K562 (cell line): Measurements from ENCODE around the gene HGFAC. TPM values are rescaled to one million over a fixed set of nuclear protein-coding genes. Genes with fewer than 3 reads are reported as not detected.

Source experiments
- E2F3 ChIP-seq: fragments of 250-450 bp; sonication (Bioruptor Pico); IDR thresholded peaks from 2 replicates; pipeline ENCODE4 v1.4.0; 2020; ENCODE audit warnings: mild to moderate bottlenecking
- ETS2 ChIP-seq: IDR thresholded peaks from 2 replicates; pipeline ENCODE4 v1.6.1; 2016; ENCODE audit warnings: borderline replicate concordance, missing genetic modification characterization, mild to moderate bottlenecking, moderate library complexity, missing compliant biosample characterization; ENCODE audit not compliant: poor library complexity, severe bottlenecking
- FOXK1 ChIP-seq: sonication (generic); formaldehyde crosslinking; IDR thresholded peaks from 2 replicates; pipeline ENCODE4 v1.8.0; 2022; ENCODE audit warnings: missing genetic modification reagents, mild to moderate bottlenecking, borderline replicate concordance
- HEY1 ChIP-seq: fragments of 250-450 bp; sonication (Bioruptor Pico); IDR thresholded peaks from 2 replicates; pipeline ENCODE4 v1.5.0; 2020; ENCODE audit warnings: mild to moderate bottlenecking, moderate library complexity, borderline replicate concordance
- NCOA1 ChIP-seq: fragments of 450-650 bp; IDR thresholded peaks from 2 replicates; pipeline ENCODE4 v1.6.1; 2016; ENCODE audit warnings: low read depth
- NCOA6 ChIP-seq: fragments of 450-650 bp; IDR thresholded peaks from 2 replicates; pipeline ENCODE4 v1.6.1; 2017; ENCODE audit warnings: mild to moderate bottlenecking
- NEUROD1 ChIP-seq: fragments of 150-350 bp; IDR thresholded peaks from 2 replicates; pipeline ENCODE4 v1.6.1; 2014; ENCODE audit warnings: borderline replicate concordance, low read length, low read depth; ENCODE audit not compliant: partially characterized antibody
- RBM34 ChIP-seq: fragments of 200-400 bp; formaldehyde crosslinking; IDR thresholded peaks from 2 replicates; pipeline ENCODE4 v1.6.1; 2018; ENCODE audit warnings: low read length, borderline replicate concordance; ENCODE audit not compliant: insufficient read depth
- TBL1XR1 ChIP-seq, 2 experiments: IDR thresholded peaks; 2 replicates each; pipeline ENCODE4 v1.6.1; 2012; ENCODE audit warnings: improper control_type of control experiment in 2 of 2, low read length in 2 of 2, mild to moderate bottlenecking in 1 of 2
- ZNF133 ChIP-seq: fragments of 250-450 bp; sonication (Bioruptor Pico); IDR thresholded peaks from 2 replicates; pipeline ENCODE4 v1.4.0; 2020; ENCODE audit warnings: mild to moderate bottlenecking
- ZSCAN32 ChIP-seq: fragments of 450-650 bp; formaldehyde crosslinking; IDR thresholded peaks from 2 replicates; pipeline ENCODE4 v1.4.0; 2020; ENCODE audit warnings: mild to moderate bottlenecking, moderate library complexity
- polyA plus RNA-seq, 8 experiments: library from polyadenylated mRNA; depleted of rRNA in 4 of 8; stranded (reverse) in 5 of 8; unstranded in 3 of 8; fragments of >200 nt; fragmentation: Nextera tagmentation in 2 of 8; fragmentation: Illumina TruSeq in 1 of 8; extraction: Ambion mirVana in 2 of 8; extraction: Trizol in 1 of 8; gene quantifications; 2 replicates each; pipeline versions ENCODE4 v1.2.1 to v1.2.3, GENCODE V29; 2011 to 2014; ENCODE audit warnings: inconsistent platforms in 1 of 8, missing spikeins in 1 of 8
- total RNA-seq, 7 experiments: library from RNA; depleted of rRNA in 6 of 7; stranded (reverse); fragments of >200 nt in 6 of 7; fragmentation: Illumina TruSeq in 2 of 7; extraction: Trizol in 2 of 7; gene quantifications; 2 replicates each; pipeline versions ENCODE4 v1.2.1 to v1.2.3, GENCODE V29; 2011 to 2021; ENCODE audit warnings: low replicate concordance in 1 of 7
- TF ChIP-seq, protein P1 (sequence below): sonication (generic); formaldehyde crosslinking; IDR thresholded peaks from 2 replicates; pipeline ENCODE4 v1.9.0; 2022; ENCODE audit warnings: mild to moderate bottlenecking, missing genetic modification reagents
- TF ChIP-seq, protein P2 (sequence below), 2 experiments: IDR thresholded peaks; 2 replicates each; pipeline ENCODE4 v1.6.1; 2011; ENCODE audit warnings: borderline replicate concordance in 1 of 2, control low read depth in 1 of 2, low read depth in 1 of 2, low read length in 1 of 2, mild to moderate bottlenecking in 1 of 2, mixed read lengths in 1 of 2, moderate library complexity in 1 of 2; ENCODE audit not compliant: insufficient read depth in 1 of 2, insufficient read length in 1 of 2, poor library complexity in 1 of 2, severe bottlenecking in 1 of 2; ENCODE audit errors: extremely low read depth in 1 of 2
- TF ChIP-seq, protein P3 (sequence below): fragments of 200-800 bp; sonication (Bioruptor generic); IDR thresholded peaks from 2 replicates; pipeline ENCODE4 v1.6.1; 2017; ENCODE audit warnings: missing genetic modification characterization, missing compliant biosample characterization

Gene HGFAC
- total and polyA plus RNA-seq, 9 of the 15 experiments (the other 6 are each of a cell fraction or from before 2014, with no cell fraction given) = 0.13 TPM; not detected in 8

DNA sequence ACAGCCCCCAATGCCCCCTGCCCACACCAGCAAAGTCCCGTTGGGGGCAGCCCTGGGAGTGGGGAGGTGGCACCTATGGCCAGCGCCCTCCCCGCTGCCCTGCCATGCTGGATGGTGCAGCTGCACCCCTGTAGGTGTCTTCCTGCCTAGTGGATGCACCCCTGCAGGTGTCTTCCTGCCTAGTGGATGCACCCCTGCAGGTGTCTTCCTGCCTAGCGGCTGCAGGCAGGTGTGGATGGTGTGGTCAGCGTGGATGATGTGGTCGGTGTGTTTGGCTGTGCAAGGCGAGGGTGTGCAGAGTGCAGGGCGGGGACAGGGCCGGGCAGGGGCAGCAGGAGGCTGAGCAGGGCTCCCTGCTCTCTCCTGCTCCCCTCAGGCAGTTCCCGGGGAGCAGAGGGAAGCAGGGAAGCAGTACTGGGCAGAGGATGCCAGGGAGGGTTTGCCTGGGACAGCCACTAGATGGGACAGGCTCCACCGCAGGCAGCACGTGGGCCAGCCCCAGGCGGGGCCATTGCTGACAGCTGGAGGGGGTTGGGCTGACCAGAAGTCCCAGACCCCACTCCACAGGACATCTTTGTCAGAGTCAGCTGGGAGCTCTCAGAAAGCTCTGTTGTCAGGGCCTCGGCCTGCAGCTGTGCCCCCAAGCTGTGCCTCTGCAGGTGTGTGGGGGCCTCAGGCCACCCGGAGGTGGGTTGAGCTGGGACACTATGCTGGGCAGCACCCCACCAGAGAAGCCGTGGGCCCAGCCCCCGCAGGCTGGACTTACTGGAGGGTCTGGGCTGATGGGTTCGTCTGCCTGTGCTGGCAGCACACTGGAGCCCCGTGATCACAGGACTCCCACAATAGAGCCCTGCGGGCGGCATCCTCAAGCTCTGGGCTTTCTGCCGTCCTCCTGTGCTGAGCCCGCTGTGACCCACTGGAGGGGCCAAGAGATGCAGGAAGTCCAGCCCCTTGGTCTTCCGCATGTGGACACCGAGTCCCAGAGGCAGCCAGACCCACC lies 45.1 kb downstream of the HGFAC start (continued):
- TF ChIP-seq, protein P1, sequence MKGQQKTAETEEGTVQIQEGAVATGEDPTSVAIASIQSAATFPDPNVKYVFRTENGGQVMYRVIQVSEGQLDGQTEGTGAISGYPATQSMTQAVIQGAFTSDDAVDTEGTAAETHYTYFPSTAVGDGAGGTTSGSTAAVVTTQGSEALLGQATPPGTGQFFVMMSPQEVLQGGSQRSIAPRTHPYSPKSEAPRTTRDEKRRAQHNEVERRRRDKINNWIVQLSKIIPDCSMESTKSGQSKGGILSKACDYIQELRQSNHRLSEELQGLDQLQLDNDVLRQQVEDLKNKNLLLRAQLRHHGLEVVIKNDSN (CRISPR knock-in tag) = 0 out of 2 replicates have a peak, but pooled peaks have one; percentile 30
- TF ChIP-seq E2F3 (CRISPR knock-in tag) (no peak), ZSCAN32 (CRISPR knock-in tag) (no peak), FOXK1 (CRISPR knock-in tag) (no peak), TBL1XR1 (IDR thresholded peaks at IDR 0.05; ENCODE audit: low read length in 2 of 2) (no peak), ZNF133 (CRISPR knock-in tag) (no peak), NEUROD1 (no peak), ETS2 (tag) (no peak), NCOA1 (no peak), RBM34 (no peak), NCOA6 (no peak), HEY1 (CRISPR knock-in tag) (no peak)
- TF ChIP-seq, protein P2, sequence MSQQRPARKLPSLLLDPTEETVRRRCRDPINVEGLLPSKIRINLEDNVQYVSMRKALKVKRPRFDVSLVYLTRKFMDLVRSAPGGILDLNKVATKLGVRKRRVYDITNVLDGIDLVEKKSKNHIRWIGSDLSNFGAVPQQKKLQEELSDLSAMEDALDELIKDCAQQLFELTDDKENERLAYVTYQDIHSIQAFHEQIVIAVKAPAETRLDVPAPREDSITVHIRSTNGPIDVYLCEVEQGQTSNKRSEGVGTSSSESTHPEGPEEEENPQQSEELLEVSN (IDR thresholded peaks at IDR 0.05; ENCODE audit: borderline replicate concordance in 1 of 2, extremely low read depth in 1 of 2, insufficient read depth in 1 of 2, insufficient read length in 1 of 2, low read depth in 1 of 2, low read length in 1 of 2, poor library complexity in 1 of 2, severe bottlenecking in 1 of 2) = no peak
- TF ChIP-seq, protein P3, sequence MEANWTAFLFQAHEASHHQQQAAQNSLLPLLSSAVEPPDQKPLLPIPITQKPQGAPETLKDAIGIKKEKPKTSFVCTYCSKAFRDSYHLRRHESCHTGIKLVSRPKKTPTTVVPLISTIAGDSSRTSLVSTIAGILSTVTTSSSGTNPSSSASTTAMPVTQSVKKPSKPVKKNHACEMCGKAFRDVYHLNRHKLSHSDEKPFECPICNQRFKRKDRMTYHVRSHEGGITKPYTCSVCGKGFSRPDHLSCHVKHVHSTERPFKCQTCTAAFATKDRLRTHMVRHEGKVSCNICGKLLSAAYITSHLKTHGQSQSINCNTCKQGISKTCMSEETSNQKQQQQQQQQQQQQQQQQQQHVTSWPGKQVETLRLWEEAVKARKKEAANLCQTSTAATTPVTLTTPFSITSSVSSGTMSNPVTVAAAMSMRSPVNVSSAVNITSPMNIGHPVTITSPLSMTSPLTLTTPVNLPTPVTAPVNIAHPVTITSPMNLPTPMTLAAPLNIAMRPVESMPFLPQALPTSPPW (CRISPR knock-in tag) = no peak
